HEK293T (cell line): Measurements from ENCODE around the gene TBX10.
A peak's percentile ranks its signal among the peaks of the same experiment; 100 is the strongest.
"Not testable (repeated sequence)": the region's sequence is repeated elsewhere in the genome, so short reads cannot be mapped to it uniquely, and the experiment has no call there.

Experiments used
- CTCF ChIA-PET: fragments of 350-600 bp; formaldehyde crosslinking; extraction: SDS; loops from one replicate; lab custom pipeline; 2021; ENCODE audit warnings: antibody characterized with exemption, inconsistent platforms; lab: Yijun Ruan, JAX
- POLR2A ChIA-PET: fragments of 350-600 bp; formaldehyde crosslinking; extraction: SDS; loops from one replicate; lab custom pipeline; 2020; ENCODE audit warnings: antibody characterized with exemption, inconsistent platforms; lab: Yijun Ruan, JAX
- DNase-seq: peaks from one replicate; pipeline ENCODE4 v3.0.0; 2012; ENCODE audit warnings: mixed read lengths; ENCODE audit errors: extremely low spot score
- ARNT ChIP-seq: fragments of 450-650 bp; IDR thresholded peaks from 2 replicates; pipeline ENCODE4 v1.6.1; 2017; ENCODE audit warnings: mild to moderate bottlenecking
- BHLHE40 ChIP-seq: fragments of 450-650 bp; IDR thresholded peaks from 2 replicates; pipeline ENCODE4 v1.6.1; 2016; ENCODE audit warnings: mild to moderate bottlenecking, moderate library complexity, borderline replicate concordance
- CTBP1 ChIP-seq: fragments of 450-650 bp; IDR thresholded peaks from 2 replicates; pipeline ENCODE4 v1.6.1; 2016; ENCODE audit warnings: borderline replicate concordance
- ELF4 ChIP-seq: fragments of 450-650 bp; IDR thresholded peaks from 2 replicates; pipeline ENCODE4 v1.6.1; 2017; ENCODE audit warnings: antibody characterized with exemption
- FOXA1 ChIP-seq: fragments of 450-650 bp; IDR thresholded peaks from 2 replicates; pipeline ENCODE4 v1.6.1; 2016; ENCODE audit warnings: mild to moderate bottlenecking
- FOXK2 ChIP-seq: fragments of 450-650 bp; IDR thresholded peaks from 2 replicates; pipeline ENCODE4 v1.6.1; 2016; ENCODE audit warnings: mild to moderate bottlenecking
- FOXM1 ChIP-seq: fragments of 450-650 bp; IDR thresholded peaks from 2 replicates; pipeline ENCODE4 v1.6.1; 2017; ENCODE audit warnings: mild to moderate bottlenecking, borderline replicate concordance
- HDGF ChIP-seq: fragments of 450-650 bp; IDR thresholded peaks from 2 replicates; pipeline ENCODE4 v1.6.1; 2017; ENCODE audit warnings: antibody characterized with exemption, borderline replicate concordance
- L3MBTL2 ChIP-seq: fragments of 450-650 bp; conservative IDR thresholded peaks from 2 replicates; pipeline ENCODE4 v1.6.1; 2016; ENCODE audit warnings: mild to moderate bottlenecking
- LEF1 ChIP-seq: fragments of 450-650 bp; IDR thresholded peaks from 2 replicates; pipeline ENCODE4 v1.6.1; 2017; ENCODE audit warnings: mild to moderate bottlenecking, borderline replicate concordance
- NFRKB ChIP-seq: fragments of 450-650 bp; IDR thresholded peaks from 2 replicates; pipeline ENCODE4 v1.6.1; 2016; ENCODE audit warnings: mild to moderate bottlenecking, moderate library complexity
- SP1 ChIP-seq: fragments of 450-650 bp; IDR thresholded peaks from 2 replicates; pipeline ENCODE4 v1.6.1; 2017
- SUZ12 ChIP-seq: fragments of 450-650 bp; IDR thresholded peaks from 2 replicates; pipeline ENCODE4 v1.6.1; 2016; ENCODE audit warnings: mild to moderate bottlenecking
- TARDBP ChIP-seq: fragments of 450-650 bp; IDR thresholded peaks from 2 replicates; pipeline ENCODE4 v1.6.1; 2016
- ZNF384 ChIP-seq: fragments of 450-650 bp; IDR thresholded peaks from 2 replicates; pipeline ENCODE4 v1.6.1; 2016
- TF ChIP-seq, protein P1 (sequence below): fragments of 450-650 bp; IDR thresholded peaks from 2 replicates; pipeline ENCODE4 v1.6.1; 2016

Gene TBX10

GRCh38 chr11:67642173-67643120, 2.9 kb upstream of the TBX10 start:
- no peak for DNase-seq
- ChIA-PET CTCF (no interaction called here), POLR2A (no interaction called here)
- TF ChIP-seq ZNF384, result no peak

GRCh38 chr11:67641338-67642172, 2.0 kb upstream of the TBX10 start:
- CTCF ChIA-PET, result interaction anchor here (1.2 kb wide), 1 partner anchor 9 kb away, joined by 5 read pairs; the partner anchor contains the start of gene ACY3

DNA sequence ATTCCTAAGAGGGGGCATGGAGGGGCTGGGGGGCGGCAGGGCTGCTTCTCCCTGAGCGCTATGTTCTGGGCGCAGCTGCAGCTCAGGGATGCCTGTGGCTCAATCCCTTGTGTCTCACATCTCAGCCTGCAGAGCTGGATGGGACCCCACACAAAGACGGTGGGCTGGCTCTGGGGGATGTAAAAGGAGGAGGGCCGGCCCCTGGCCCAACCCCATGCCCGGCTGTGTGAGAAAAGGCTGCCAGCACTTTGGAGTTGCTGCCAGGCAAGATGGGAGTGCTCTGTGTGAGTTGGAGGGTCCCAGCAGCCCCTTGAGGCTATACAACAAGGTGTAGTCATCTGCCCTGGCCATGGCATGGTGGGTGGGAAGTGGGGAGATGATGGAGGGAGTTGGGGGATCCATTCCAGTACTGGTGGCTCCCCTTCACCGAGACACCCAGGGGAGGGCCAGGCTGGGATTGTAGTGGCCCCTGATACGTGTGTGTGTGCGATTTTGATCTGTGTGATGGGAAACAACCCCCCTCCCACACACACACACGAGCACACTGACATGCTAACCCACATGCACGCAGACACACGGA, 1.3 kb upstream of the TBX10 start:
- no peak for DNase-seq
- CTCF ChIA-PET, result interaction anchor here (1.2 to 1.8 kb wide), 2 partner anchors 10 to 11 kb away, joined by 5 to 7 read pairs; partner anchors contain the start of genes ACY3 and NUDT8
- POLR2A ChIA-PET, result no interaction called here
- TF ChIP-seq BHLHE40 (no peak), SUZ12 (no peak), NFRKB (no peak), SP1 (no peak), LEF1 (no peak), L3MBTL2 (no peak)

More at GRCh38 chr11:67641338-67642172, 2.0 kb upstream of the TBX10 start:
- no peak for TF ChIP-seq LEF1
- TF ChIP-seq FOXA1, result no peak
- no peak for TF ChIP-seq ELF4
- TF ChIP-seq NFRKB, result no peak
- POLR2A ChIA-PET, result no interaction called here
- DNase-seq, result no peak

- TF ChIP-seq FOXA1 (no peak), L3MBTL2 (peak; percentile 99), SUZ12 (no peak)
- CTCF ChIA-PET, result interaction anchor here (1.2 to 1.8 kb wide), 2 partner anchors 11 kb away, joined by 5 to 7 read pairs; partner anchors contain the start of genes ACY3 and NUDT8
- peak; percentile 74 for DNase-seq
- POLR2A ChIA-PET, result no interaction called here
Measured at GRCh38 chr11:67640021-67640757, 626 bp upstream of the TBX10 start.

DNA sequence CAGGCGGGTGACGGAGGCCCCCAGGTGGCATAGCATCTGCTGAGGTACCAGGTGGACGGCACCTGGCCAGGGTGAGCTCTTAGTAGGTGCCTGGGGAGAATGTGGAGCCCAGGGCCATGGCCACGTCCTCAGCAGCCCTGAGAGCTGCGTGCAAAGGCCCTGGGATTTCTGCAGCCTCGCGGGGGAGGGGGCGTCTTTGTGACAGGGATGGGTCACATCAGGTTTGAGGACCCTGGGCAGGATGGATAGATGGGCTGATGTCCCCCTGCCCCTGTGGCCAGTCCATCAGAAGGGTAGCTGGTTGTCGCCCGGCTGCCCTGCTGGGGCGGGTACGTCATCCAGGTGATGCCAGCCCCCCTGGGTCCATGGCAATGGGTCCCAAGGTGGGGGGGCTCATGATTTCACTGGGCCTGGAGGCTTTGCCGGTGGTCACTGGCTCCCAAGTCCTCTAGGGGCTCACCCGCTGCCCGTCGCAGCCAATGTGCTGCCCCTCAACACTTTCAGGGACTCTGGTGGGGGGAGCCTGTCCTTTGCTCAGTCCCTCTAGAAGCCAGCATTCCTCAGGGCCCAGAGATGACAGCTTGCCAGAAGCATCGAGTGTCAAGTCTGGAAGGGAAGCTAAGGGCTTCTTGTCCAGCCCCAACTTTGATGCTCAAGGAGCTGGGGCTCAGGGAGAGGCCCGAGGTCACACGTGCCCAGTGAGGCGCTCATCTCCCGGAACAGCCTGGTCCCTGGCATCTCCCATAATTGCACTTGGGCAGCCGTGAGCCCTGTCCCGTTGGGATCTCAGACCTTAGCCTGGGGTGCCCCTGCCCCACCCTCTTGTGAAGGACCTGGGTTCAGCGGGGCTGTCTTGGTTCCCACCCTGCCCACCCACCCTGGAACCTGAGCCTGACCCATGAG, 777 bp downstream of the TBX10 start:
- CTCF ChIA-PET, result interaction anchor here (0.7 to 1.8 kb wide), 2 partner anchors 9 to 10 kb away, joined by 4 to 7 read pairs; partner anchors contain the start of gene NUDT8
- no peak for DNase-seq
- POLR2A ChIA-PET, result no interaction called here

DNA sequence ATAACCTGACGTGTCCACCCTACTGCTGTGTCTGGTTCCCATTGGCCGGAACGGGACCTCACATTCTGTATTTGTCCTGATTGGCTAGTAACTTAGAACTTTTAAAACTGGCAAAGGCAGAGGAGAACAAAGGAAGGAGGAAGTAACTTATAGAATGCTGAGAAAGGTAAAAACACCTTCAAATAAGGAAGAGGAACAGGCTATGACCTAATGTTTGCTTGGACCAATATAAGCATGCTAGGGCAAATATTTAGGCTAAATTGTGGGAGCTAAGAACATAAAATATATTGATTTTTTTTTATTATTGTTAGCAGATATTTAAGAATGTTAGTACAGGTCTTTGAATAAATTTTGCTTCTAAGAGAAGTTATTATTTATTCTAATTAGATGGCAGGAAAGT, 2.1 kb downstream of the TBX10 start:
- DNase-seq, POLR2A ChIA-PET, CTCF ChIA-PET: not testable (repeated sequence)

More for the DNA sequence above, 777 bp downstream of the TBX10 start:
- TF ChIP-seq, protein P1, sequence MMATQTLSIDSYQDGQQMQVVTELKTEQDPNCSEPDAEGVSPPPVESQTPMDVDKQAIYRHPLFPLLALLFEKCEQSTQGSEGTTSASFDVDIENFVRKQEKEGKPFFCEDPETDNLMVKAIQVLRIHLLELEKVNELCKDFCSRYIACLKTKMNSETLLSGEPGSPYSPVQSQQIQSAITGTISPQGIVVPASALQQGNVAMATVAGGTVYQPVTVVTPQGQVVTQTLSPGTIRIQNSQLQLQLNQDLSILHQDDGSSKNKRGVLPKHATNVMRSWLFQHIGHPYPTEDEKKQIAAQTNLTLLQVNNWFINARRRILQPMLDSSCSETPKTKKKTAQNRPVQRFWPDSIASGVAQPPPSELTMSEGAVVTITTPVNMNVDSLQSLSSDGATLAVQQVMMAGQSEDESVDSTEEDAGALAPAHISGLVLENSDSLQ, result no peak
- TF ChIP-seq L3MBTL2, result no peak
- no peak for TF ChIP-seq LEF1
- no peak for TF ChIP-seq BHLHE40
- TF ChIP-seq HDGF, result no peak
- no peak for TF ChIP-seq SP1
- TF ChIP-seq ZNF384, result no peak
- no peak for TF ChIP-seq CTBP1
- TF ChIP-seq FOXM1, result no peak
- TF ChIP-seq FOXK2, result no peak
- no peak for TF ChIP-seq NFRKB
- TF ChIP-seq FOXA1, result no peak
- TF ChIP-seq SUZ12, result no peak

GRCh38 chr11:67636962-67637361, 2.6 kb downstream of the TBX10 start:
- ChIA-PET POLR2A (no interaction called here), CTCF (no interaction called here)
- TF ChIP-seq FOXK2 (no peak), CTBP1 (no peak), L3MBTL2 (no peak), ARNT (no peak), SP1 (no peak), FOXA1 (no peak), ZNF384 (no peak), TARDBP (no peak), HDGF (no peak), BHLHE40 (no peak)
- TF ChIP-seq, protein P1, result no peak

More at GRCh38 chr11:67636962-67637361, 2.6 kb downstream of the TBX10 start:
- no peak for DNase-seq
